ENCODE data around the gene ZNF90. TPM values are rescaled to one million over a fixed set of nuclear protein-coding genes. Genes with fewer than 3 reads are reported as not detected.
"Not testable (repeated sequence)": the region's sequence is repeated elsewhere in the genome, so short reads cannot be mapped to it uniquely, and the experiment has no call there.

The ZNF90 gene
- total RNA-seq, 2 experiments from 2014 or later, result 2.9 to 3.7 TPM

- POLR2A ChIA-PET, result interaction anchor here (0.5 to 2.5 kb wide), 26 partner anchors 14 to 1531 kb away, joined by 3 to 49 read pairs (median 5); partner anchors contain the start of genes ZNF101, ZNF14, ZNF253 and ZNF429
- CTCF ChIA-PET, result interaction anchor here (0.7 to 1.0 kb wide), 2 partner anchors 412 to 485 kb away, joined by 3 read pairs; no protein-coding TSS in a partner anchor
- ATAC-seq (ENCODE audit: poor library complexity) (peak; percentile 12), DNase-seq (peak in 4 of 14 experiments; percentile 10 to 36 (median 14))
- Mint-ChIP-seq H3K27ac (peak overlapping the region; percentile 96), H3K9me3 (no peaks in the 10 kb centered on the region), H3K4me1 (ENCODE audit: low read depth) (peaks cover 19% of the 10 kb centered on the region), H3K4me3 (peak overlapping the region; percentile 98), H3K27me3 (no peaks in the 10 kb centered on the region), H3K36me3 (ENCODE audit: low read depth) (peaks cover 23% of the 10 kb centered on the region)
- peaks cover 11% of the 10 kb centered on the region for H3K4me1 ChIP-seq (ENCODE audit: insufficient read depth, low read length)
- peaks cover 3% of the 10 kb centered on the region for H3K36me3 ChIP-seq (ENCODE audit: insufficient read depth, low read length)
- no peaks in the 10 kb centered on the region for H3K27me3 ChIP-seq (ENCODE audit: control insufficient read depth in 1 of 2, insufficient read depth in 2 of 2, low read length in 2 of 2)
- TF ChIP-seq CTCF (IDR thresholded peaks at IDR 0.05), result no peak
- peak overlapping the region; percentile 95 for H3K4me3 ChIP-seq (ENCODE audit: low read length)
- intact Hi-C loops (cut with DNase I, micrococcal nuclease), result loop anchor here (1.0 to 10.0 kb wide), 4 partner anchors 14 to 1796 kb away; partner anchors contain the start of genes ZNF43 (in 1 of the 2), ZNF486 (in 1 of the 2) and ZNF90 (in 1 of the 2)
- H3K9me3 ChIP-seq (ENCODE audit: control insufficient read depth in 1 of 2, insufficient read depth in 1 of 2, low read length in 2 of 2), result peaks cover 0 to 11% of the 10 kb centered on the region in 2 experiments
- peak overlapping the region; percentile 72 to 77 for H3K27ac ChIP-seq (ENCODE audit: low read depth in 1 of 2, low read length in 2 of 2)
Observed at GRCh38 chr19:20038358-20039202, 39.2 kb upstream of the ZNF90 start.

- Histone ChIP-seq H3K27me3 (ENCODE audit: control insufficient read depth in 1 of 2, insufficient read depth in 2 of 2, low read length in 2 of 2) (peaks cover 0 to 4% of the 10 kb centered on the region in 2 experiments), H3K4me1 (ENCODE audit: insufficient read depth, low read length) (peaks cover 11% of the 10 kb centered on the region), H3K36me3 (ENCODE audit: insufficient read depth, low read length) (no peaks in the 10 kb centered on the region), H3K4me3 (ENCODE audit: low read length) (peak within 1 kb of the TSS; percentile 95), H3K9me3 (ENCODE audit: control insufficient read depth in 1 of 2, insufficient read depth in 1 of 2, low read length in 2 of 2) (peaks cover 0 to 11% of the 10 kb centered on the region in 2 experiments), H3K27ac (ENCODE audit: low read depth in 1 of 2, low read length in 2 of 2) (peak within 1 kb of the TSS; percentile 72 to 77)
- peak; percentile 89 to 96 (median 92) for DNase-seq
- POLR2A ChIA-PET, result interaction anchor here (0.5 to 2.5 kb wide), 26 partner anchors 13 to 1530 kb away, joined by 3 to 49 read pairs (median 5); partner anchors contain the start of genes ZNF101, ZNF14, ZNF253 and ZNF429
- Mint-ChIP-seq H3K4me3 (peak within 1 kb of the TSS; percentile 98), H3K27me3 (peaks cover 5% of the 10 kb centered on the region), H3K27ac (peak within 1 kb of the TSS; percentile 96), H3K4me1 (ENCODE audit: low read depth) (peaks cover 19% of the 10 kb centered on the region), H3K36me3 (ENCODE audit: low read depth) (peaks cover 17% of the 10 kb centered on the region), H3K9me3 (no peaks in the 10 kb centered on the region)
- peak; percentile 98 for ATAC-seq (ENCODE audit: poor library complexity)
- intact Hi-C loops (cut with DNase I, micrococcal nuclease), result loop anchor here (1.0 to 10.0 kb wide), 4 partner anchors 14 to 1796 kb away; partner anchors contain the start of genes ZNF43 (in 1 of the 2), ZNF486 (in 1 of the 2) and ZNF90 (in 1 of the 2)
- TF ChIP-seq CTCF (IDR thresholded peaks at IDR 0.05), result no peak
- CTCF ChIA-PET, result interaction anchor here (1.0 kb wide), 1 partner anchor 485 kb away, joined by 3 read pairs; no protein-coding TSS in a partner anchor
Observed at GRCh38 chr19:20039203-20039723, 38.5 kb upstream of the ZNF90 start, which contains the start of gene ZNF682. Gene ZNF682 (minus strand): TSS chr19:20039505. CDS start chr19:20039345, 160 bp downstream.

GRCh38 chr19:20044663-20045062 is 33.1 kb upstream of the ZNF90 start:
- DNase-seq, result no peak
- Histone ChIP-seq H3K36me3 (ENCODE audit: insufficient read depth, low read length) (no peaks in the 10 kb centered on the region), H3K27ac (ENCODE audit: low read depth in 1 of 2, low read length in 2 of 2) (no peak overlapping the region), H3K27me3 (ENCODE audit: control insufficient read depth in 1 of 2, insufficient read depth in 2 of 2, low read length in 2 of 2) (peaks cover 0 to 5% of the 10 kb centered on the region in 2 experiments), H3K4me1 (ENCODE audit: insufficient read depth, low read length) (peaks cover 2% of the 10 kb centered on the region), H3K9me3 (ENCODE audit: control insufficient read depth in 1 of 2, insufficient read depth in 1 of 2, low read length in 2 of 2) (peaks cover 0 to 11% of the 10 kb centered on the region in 2 experiments), H3K4me3 (ENCODE audit: low read length) (no peak overlapping the region)
- no peaks in the 10 kb centered on the region for H3K36me3 Mint-ChIP-seq (ENCODE audit: low read depth)
- H3K27ac Mint-ChIP-seq, result no peak overlapping the region
- peaks cover 15% of the 10 kb centered on the region for H3K27me3 Mint-ChIP-seq
- peaks cover under 1% of the 10 kb centered on the region for H3K4me1 Mint-ChIP-seq (ENCODE audit: low read depth)
- no peak overlapping the region for H3K4me3 Mint-ChIP-seq
- no peak for ATAC-seq (ENCODE audit: poor library complexity)
- ChIA-PET CTCF (no interaction called here), POLR2A (no interaction called here)
- intact Hi-C loops (cut with DNase I, micrococcal nuclease), result loop anchor here in 1 of 2 experiments (5.0 to 10.0 kb wide), 2 partner anchors 33 to 1350 kb away; partner anchors contain the start of genes ZNF493 and ZNF90
- no peaks in the 10 kb centered on the region for H3K9me3 Mint-ChIP-seq
- TF ChIP-seq CTCF (IDR thresholded peaks at IDR 0.05), result no peak

- H3K9me3 ChIP-seq (ENCODE audit: control insufficient read depth in 1 of 2, insufficient read depth in 1 of 2, low read length in 2 of 2); H3K36me3 ChIP-seq (ENCODE audit: insufficient read depth, low read length); H3K27me3 ChIP-seq (ENCODE audit: control insufficient read depth in 1 of 2, insufficient read depth in 2 of 2, low read length in 2 of 2); H3K4me3 ChIP-seq (ENCODE audit: low read length); H3K36me3 Mint-ChIP-seq (ENCODE audit: low read depth); POLR2A ChIA-PET; H3K4me1 ChIP-seq (ENCODE audit: insufficient read depth, low read length); H3K9me3 Mint-ChIP-seq; CTCF ChIA-PET; H3K27ac ChIP-seq (ENCODE audit: low read depth in 1 of 2, low read length in 2 of 2); DNase-seq; H3K4me1 Mint-ChIP-seq (ENCODE audit: low read depth); ATAC-seq (ENCODE audit: poor library complexity); H3K27ac Mint-ChIP-seq; H3K4me3 Mint-ChIP-seq: not testable (repeated sequence)
- intact Hi-C loops (cut with DNase I, micrococcal nuclease), result loop anchor here in 1 of 2 experiments (10.0 kb wide), 1 partner anchor 1349 kb away; the partner anchor contains the start of gene ZNF493
- H3K27me3 Mint-ChIP-seq, result peaks cover 15% of the 10 kb centered on the region
Observed at GRCh38 chr19:20045742-20046141, 32.1 kb upstream of the ZNF90 start.

All from CD4-positive, alpha-beta T cell (primary cell).